Fibroblast of the aortic adventitia (primary cell): ENCODE measurements around the gene ZNF407. TPM values are rescaled to one million over a fixed set of nuclear protein-coding genes. Genes with fewer than 3 reads are reported as not detected.

Experiments used
- DNase-seq: peaks from one replicate; pipeline ENCODE4 v3.0.0-alpha.2; 2010; ENCODE audit warnings: low read depth
- H3K4me3 ChIP-seq: 2 replicates; pipeline ENCODE4 v1.5.1; 2011; ENCODE audit warnings: low read depth, mild to moderate bottlenecking, control low read depth, low read length, moderate library complexity
- total RNA-seq: library from RNA; depleted of rRNA; stranded (reverse); fragments of >200 nt; gene quantifications from 2 replicates; pipeline ENCODE4 v1.2.3, GENCODE V29; 2012; ENCODE audit warnings: low replicate concordance
- TF ChIP-seq, protein P1 (sequence below): IDR thresholded peaks from 2 replicates; pipeline ENCODE4 v1.5.1; 2011; ENCODE audit warnings: mild to moderate bottlenecking, low read length, control low read depth, inconsistent platforms; ENCODE audit not compliant: insufficient read depth

The ZNF407 gene
- total RNA-seq, 1 donor: 21.7 TPM

DNA sequence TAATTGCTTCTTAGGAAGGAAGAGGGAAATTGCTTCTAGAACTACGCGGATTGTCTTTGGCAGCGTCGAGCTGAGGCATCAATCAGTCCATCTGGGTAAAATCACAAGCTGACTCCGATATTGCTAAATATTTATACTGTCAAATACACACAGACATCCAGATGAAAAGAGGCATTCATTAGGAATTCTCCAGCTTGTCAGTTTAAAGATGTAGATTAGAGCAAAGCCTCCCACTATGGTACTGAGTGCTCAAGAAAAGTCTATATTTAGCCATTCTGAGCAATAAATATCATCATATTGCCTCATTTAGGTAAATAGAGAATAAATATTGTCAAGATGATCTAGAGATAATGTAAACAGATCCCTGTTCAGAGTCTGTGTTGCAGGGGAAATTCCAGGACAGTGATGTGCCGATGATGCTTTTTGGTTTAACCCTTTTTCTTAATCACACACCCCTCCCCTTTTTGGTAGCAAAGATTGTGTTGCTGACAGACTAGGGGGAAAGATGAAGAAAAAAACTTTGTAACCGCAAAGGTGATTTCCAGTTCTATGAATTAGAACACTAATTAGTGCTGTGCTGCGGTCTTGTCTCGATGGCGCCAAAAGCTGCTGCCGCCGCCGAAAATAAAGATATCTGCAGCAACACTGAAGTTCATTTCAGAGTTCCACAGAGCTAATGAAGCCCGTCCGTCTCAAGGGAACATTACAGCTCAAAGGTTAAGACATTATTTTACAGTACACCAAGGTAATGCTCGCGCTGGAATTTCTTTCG is 439.4 kb downstream of the ZNF407 start:
- DNase-seq: no peak
- TF ChIP-seq, protein P1, sequence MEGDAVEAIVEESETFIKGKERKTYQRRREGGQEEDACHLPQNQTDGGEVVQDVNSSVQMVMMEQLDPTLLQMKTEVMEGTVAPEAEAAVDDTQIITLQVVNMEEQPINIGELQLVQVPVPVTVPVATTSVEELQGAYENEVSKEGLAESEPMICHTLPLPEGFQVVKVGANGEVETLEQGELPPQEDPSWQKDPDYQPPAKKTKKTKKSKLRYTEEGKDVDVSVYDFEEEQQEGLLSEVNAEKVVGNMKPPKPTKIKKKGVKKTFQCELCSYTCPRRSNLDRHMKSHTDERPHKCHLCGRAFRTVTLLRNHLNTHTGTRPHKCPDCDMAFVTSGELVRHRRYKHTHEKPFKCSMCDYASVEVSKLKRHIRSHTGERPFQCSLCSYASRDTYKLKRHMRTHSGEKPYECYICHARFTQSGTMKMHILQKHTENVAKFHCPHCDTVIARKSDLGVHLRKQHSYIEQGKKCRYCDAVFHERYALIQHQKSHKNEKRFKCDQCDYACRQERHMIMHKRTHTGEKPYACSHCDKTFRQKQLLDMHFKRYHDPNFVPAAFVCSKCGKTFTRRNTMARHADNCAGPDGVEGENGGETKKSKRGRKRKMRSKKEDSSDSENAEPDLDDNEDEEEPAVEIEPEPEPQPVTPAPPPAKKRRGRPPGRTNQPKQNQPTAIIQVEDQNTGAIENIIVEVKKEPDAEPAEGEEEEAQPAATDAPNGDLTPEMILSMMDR: no peak

DNA sequence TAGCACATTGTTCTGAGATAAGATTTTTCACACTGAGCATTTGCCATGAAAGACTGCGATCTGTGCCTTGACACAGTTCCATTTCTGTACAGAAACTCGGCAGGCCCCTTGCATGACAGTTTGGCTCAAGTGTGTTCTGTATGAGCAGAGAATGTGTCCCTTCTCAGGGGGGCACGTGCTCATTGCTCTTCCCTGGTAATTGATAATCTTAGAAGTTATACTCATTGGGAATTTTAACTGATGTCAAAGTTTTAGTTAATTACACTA is 440.0 kb downstream of the ZNF407 start:
- TF ChIP-seq, protein P1: no peak
- no peak overlapping the region for H3K4me3 ChIP-seq
- no peak for DNase-seq

More for the DNA sequence above, 439.4 kb downstream of the ZNF407 start:
- H3K4me3 ChIP-seq: no peak overlapping the region

DNA sequence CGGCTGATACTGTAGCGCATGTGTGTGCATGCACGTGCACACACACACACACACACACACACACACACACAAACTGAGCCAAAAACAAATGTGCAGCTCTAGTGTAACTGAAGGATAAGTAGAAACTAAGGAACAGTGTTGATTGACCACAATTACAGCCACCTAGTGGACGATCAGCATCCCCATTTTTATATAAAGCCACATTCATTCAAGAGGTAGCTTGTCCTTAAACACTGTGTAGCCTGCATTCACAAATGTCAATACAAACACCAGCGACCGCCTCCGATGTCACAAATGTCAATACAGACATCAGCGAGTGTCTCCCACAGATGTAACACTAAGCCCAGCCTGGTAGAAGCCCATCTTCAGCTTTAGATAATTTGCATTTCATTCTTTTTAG is 443.9 kb downstream of the ZNF407 start:
- TF ChIP-seq, protein P1: peak; percentile 52
- DNase-seq: peak; percentile 53
- no peak overlapping the region for H3K4me3 ChIP-seq

DNA sequence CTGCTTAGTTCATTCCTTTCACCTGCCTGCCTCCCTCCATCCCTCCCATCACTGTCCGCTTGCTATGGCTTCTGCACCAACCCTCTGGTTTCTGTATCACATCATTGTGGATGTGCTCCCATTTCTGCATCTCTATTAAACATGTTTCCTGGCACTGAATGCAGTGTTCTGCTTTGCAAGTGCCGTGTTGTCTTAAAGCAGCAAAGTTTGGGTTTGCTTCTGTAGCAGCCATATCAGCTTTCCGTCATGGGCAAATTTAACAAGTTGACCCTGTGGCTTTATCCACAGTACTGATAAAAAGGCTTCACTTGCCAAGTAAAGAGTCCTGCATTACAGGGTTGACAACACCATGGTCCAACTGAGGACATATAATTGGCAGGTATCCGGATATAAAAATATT is 445.8 kb downstream of the ZNF407 start:
- DNase-seq: no peak

DNA sequence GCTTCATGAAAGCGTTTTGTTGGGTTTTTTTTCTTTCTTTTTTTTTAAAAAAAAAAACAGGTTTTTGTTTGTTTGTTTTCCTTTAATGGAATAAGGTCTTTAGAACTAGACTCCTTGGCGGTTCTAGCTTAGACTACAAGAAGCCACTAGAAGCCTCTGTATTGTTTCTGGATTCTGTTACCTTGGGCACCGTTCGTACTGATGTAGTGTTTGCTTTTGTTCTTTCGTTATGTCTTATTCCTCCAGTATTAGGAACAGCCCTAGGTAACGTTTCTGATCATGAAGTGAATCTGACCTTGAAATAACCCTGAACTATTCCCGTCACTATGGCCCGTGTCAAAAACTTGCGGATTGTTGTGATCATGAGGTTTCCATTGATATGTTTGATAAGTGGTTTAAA is 446.6 kb downstream of the ZNF407 start:
- TF ChIP-seq, protein P1: no peak
- no peak overlapping the region for H3K4me3 ChIP-seq
- DNase-seq: no peak

More for the DNA sequence above, 445.8 kb downstream of the ZNF407 start:
- TF ChIP-seq, protein P1: no peak
- H3K4me3 ChIP-seq: no peak overlapping the region

DNA sequence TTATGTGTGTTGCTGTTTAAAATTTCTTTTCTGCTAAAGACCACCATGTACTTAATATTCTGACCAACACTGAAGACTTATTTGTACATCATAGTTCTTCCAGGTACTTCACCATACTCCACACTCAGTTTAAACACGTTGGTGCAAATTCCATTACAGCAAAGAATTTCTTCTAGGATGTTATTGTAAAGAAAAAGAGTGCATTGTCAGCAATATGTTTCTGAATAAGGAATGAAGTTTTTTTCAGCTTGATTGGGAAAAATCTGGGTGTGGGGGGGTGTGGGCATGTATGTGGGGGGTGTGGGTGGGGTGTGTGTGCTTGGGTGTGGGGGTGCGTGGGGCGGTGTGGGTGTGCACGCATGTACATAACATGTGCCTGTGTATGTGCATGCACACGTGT is 447.1 kb downstream of the ZNF407 start:
- no peak for DNase-seq
- TF ChIP-seq, protein P1: no peak

DNA sequence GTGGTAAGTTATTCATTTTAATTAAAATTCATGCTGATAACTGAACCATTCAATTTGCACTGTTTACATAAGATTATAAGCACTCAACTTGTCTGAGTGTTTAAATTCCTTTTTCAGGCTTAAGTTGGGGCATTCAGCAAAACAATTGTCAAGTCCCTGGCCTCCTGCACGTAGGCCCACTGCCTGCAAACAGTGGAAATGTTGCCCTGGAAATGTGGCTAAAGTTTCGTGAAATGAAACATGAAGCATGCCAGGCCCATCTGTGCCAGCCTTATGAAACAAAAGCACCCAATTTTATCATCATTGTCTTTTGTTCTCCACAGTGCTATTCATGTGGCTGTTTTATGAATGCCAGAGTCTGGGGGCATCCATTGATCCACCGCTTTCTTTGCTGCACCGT is 447.6 kb downstream of the ZNF407 start:
- no peak for DNase-seq
- TF ChIP-seq, protein P1: no peak
- H3K4me3 ChIP-seq: no peak overlapping the region

More for the DNA sequence above, 447.1 kb downstream of the ZNF407 start:
- H3K4me3 ChIP-seq: no peak overlapping the region
